Effector memory CD8-positive, alpha-beta T cell (primary cell): ENCODE measurements around the gene CNTN2.
A peak's percentile ranks its signal among the peaks of the same experiment; 100 is the strongest.

Experiments used
- ATAC-seq: fragments of 150-1000 bp; cut with Tn5 transposase; replicated peaks from 2 replicates; pipeline ENCODE4 v1.10.0; 2021; ENCODE audit warnings: mild to moderate bottlenecking, moderate library complexity
- DNase-seq, 3 experiments: peaks; one replicate each; pipeline ENCODE4 v3.0.0; 2021
- H3K27ac Mint-ChIP-seq, 2 donors: one replicate each; pipeline ENCODE4 v1.8.0; 2022; ENCODE audit warnings: mild to moderate bottlenecking in 2 of 2, mixed read lengths in 2 of 2, moderate library complexity in 2 of 2
- H3K27me3 Mint-ChIP-seq, 2 donors: one replicate each; pipeline ENCODE4 v1.8.0; 2022; ENCODE audit warnings: mixed read lengths in 2 of 2
- H3K36me3 Mint-ChIP-seq: one replicate; pipeline ENCODE4 v1.8.0; 2022; ENCODE audit warnings: mild to moderate bottlenecking, moderate library complexity, mixed read lengths; ENCODE audit not compliant: insufficient read depth
- H3K4me1 Mint-ChIP-seq, 2 donors: one replicate each; pipeline ENCODE4 v1.8.0; 2022; ENCODE audit warnings: low read depth in 2 of 2, mixed read lengths in 2 of 2
- H3K4me3 Mint-ChIP-seq, 2 donors: one replicate each; pipeline ENCODE4 v1.8.0; 2022; ENCODE audit warnings: mild to moderate bottlenecking in 2 of 2, mixed read lengths in 2 of 2, moderate library complexity in 2 of 2
- H3K9me3 Mint-ChIP-seq, 2 donors: one replicate each; pipeline ENCODE4 v1.8.0; 2022; ENCODE audit warnings: mixed read lengths in 2 of 2

The CNTN2 gene

DNA sequence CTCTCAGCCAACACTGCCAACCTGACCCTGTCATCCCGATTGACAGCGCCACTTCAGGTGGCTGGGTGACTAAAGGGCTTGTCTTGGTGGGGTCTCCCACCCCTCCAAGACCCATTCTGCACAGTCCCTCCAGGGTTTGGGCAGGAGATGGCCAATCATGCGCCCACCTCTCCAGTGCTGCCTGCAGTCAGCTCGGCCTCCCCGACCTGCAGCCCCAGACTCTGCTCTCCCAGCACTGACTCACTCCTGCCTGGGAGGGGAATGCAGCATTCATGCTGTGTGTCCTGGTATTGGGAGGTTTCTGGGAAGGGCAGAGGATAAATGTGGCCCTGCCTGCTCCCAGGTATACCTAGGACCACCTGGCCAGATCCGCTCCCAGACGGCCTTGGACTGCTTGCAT, 31.5 kb downstream of the CNTN2 start:
- H3K36me3 Mint-ChIP-seq: no peaks in the 10 kb centered on the region
- H3K27me3 Mint-ChIP-seq: no peaks in the 10 kb centered on the region
- DNase-seq (no peak), ATAC-seq (no peak)
- no peaks in the 10 kb centered on the region for H3K4me1 Mint-ChIP-seq
- H3K9me3 Mint-ChIP-seq: no peaks in the 10 kb centered on the region
- H3K27ac Mint-ChIP-seq: no peak overlapping the region
- no peak overlapping the region for H3K4me3 Mint-ChIP-seq

DNA sequence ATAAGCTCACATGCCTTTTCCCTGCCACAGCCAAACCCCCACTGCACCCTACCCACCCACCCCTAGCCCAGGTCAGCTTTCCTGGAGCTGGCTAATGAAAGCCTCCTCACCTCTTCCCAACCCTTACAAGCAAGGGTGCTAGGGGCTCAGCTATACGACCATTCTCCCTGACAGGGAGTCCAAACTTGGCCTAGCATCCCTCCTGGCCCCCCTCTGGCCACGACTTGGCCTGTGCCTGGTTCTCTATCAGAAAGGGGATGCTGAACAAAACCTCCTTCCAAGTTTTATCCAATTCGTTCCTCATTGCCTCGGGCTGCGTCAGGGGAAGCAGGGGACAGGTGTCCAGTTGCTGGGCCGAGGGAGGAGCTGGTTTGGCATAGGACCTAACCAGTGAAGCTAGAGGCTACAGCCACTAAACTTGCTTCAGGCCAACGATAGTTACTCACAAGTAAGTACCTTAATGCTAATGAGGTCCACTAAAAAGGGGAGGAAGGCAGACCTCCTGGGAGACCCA, 32.7 kb downstream of the CNTN2 start:
- no peak overlapping the region for H3K4me3 Mint-ChIP-seq
- ATAC-seq (no peak), DNase-seq (no peak)
- no peaks in the 10 kb centered on the region for H3K4me1 Mint-ChIP-seq
- no peak overlapping the region for H3K27ac Mint-ChIP-seq
- no peaks in the 10 kb centered on the region for H3K36me3 Mint-ChIP-seq
- H3K27me3 Mint-ChIP-seq: no peaks in the 10 kb centered on the region
- no peaks in the 10 kb centered on the region for H3K9me3 Mint-ChIP-seq

DNA sequence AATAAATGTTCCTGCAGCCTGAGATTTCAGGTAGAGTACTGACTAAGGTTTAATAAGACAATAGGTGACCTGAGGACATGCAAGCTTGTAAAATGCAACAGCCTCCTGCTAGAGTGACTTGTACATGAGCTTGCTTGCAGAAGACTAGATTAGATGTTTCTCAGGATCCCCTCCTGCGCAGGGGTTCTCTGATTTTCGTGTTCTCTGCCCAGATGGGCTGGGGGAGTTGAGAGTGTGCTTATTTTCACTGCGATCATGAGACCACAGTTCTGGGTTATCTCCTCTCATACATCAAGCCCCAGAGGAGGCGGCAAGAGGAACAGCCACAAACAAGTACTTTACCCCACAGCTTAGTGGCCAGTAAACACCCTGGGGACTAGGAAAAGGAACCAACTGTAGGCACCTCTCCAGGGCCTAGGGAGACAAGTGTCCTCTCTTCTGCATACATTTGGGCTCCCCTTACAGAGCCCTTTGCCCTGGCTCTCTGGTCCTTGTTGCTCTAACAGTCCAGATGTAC, 33.3 kb downstream of the CNTN2 start:
- Mint-ChIP-seq H3K36me3 (no peaks in the 10 kb centered on the region), H3K27ac (no peak overlapping the region), H3K4me3 (no peak overlapping the region), H3K9me3 (no peaks in the 10 kb centered on the region), H3K27me3 (no peaks in the 10 kb centered on the region), H3K4me1 (no peaks in the 10 kb centered on the region)
- DNase-seq (no peak), ATAC-seq (no peak)

DNA sequence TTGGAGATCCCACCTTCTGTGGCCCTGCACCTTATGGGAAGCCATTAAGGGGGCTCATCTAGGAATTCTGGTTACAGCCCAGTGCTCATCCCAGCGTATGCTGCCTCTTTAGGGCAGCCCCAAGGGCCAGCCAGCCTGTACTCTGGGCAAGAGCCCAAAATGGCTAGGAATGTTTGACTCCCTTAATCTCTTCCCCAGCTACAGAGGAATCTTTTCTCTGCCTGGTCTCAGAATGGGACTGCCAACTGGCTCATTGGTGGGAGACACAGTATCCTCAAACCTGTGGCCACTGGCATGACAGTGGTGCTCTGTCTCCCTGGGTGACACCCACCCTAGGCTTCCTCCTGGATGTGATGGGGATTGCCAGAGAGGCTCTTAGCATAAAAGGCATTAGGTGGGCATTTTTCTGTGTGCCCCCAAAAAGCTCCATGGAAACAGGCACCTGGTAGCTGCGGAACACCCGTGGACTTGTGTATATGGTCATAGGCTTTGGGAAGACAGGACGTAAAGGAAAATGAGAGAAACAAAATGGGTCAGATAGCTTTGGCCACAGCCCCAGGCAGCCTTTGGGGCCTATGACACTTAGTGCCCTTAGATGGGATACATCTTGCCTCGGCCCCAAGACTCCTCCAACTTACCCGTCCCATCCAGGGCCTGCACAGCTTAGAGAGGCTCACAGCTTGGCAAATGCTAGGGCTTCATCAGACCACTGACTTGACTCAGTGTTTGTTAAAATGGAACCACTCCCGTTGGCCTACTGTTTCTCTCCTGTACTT, 34.3 kb downstream of the CNTN2 start:
- no peak for DNase-seq
- Mint-ChIP-seq H3K27me3 (no peaks in the 10 kb centered on the region), H3K27ac (no peak overlapping the region), H3K36me3 (no peaks in the 10 kb centered on the region), H3K4me1 (no peaks in the 10 kb centered on the region), H3K4me3 (no peak overlapping the region), H3K9me3 (no peaks in the 10 kb centered on the region)
- ATAC-seq: no peak

DNA sequence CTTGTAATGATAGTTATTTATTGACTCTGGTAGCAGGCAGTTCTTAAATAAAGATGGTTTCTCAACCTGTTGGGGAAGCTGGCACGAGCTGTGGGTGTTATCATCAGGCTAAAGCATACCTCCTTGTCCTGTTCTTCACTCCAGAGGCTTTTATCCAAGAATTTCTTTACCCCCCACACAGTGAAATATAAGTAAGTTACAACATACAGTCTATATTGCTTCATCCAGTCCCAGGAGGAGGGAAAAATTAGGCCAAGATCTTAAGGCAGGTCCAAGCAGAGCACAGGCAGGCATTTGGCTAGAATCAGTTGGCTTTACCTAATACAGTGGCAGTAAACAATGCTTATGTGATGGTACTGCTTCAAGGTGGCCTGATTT, 34.9 kb downstream of the CNTN2 start:
- Mint-ChIP-seq H3K9me3 (no peaks in the 10 kb centered on the region), H3K27me3 (no peaks in the 10 kb centered on the region), H3K36me3 (no peaks in the 10 kb centered on the region), H3K4me3 (no peak overlapping the region), H3K4me1 (no peaks in the 10 kb centered on the region), H3K27ac (no peak overlapping the region)
- DNase-seq: no peak
- ATAC-seq: no peak

DNA sequence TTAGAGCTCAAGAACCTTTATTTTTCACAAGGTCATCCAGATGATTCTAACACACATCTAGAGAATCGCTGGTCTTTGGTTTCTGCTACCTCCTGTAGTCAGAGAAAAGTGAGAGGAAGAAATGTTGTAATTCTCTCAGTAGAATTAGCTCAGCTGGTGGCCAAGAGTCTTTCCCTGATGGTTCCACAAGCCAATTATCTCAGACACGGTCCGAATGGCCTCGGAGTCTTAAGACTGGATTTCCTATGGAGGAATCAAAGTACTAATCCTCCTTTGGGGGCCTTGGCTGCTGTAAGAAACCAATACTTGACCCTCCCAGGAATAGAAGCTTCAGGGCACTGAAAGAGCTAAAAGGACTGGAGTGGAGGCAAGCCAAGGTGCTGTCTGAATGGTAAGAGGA, 39.4 kb downstream of the CNTN2 start:
- DNase-seq: no peak
- Mint-ChIP-seq H3K9me3 (no peaks in the 10 kb centered on the region), H3K27me3 (no peaks in the 10 kb centered on the region), H3K27ac (no peak overlapping the region), H3K4me3 (no peak overlapping the region), H3K36me3 (peaks cover 33% of the 10 kb centered on the region), H3K4me1 (peaks cover 0 to 8% of the 10 kb centered on the region in 2 donors)
- ATAC-seq: no peak

DNA sequence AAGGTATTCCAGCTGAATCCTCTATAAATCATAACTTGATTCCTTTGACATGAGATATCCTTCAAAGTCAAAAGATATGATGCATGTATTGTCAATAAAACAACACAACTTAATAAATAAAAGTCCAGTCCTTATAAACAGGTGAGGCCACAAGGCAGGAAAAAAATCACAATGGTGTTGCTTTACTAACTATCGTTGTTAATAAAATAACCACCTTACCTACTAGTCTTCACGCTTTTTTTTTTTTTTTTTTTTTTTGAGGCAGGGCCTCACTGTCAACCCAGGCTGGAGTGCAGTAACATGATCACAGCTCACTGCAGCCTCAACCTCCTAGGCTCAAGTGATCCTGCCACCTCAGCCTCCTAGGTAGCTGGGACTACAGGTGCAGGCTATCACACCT, 41.3 kb downstream of the CNTN2 start, which contains the start of gene TMEM81:
Gene TMEM81, minus strand, starts transcription at position 101 of the 400 bp plus-strand sequence. CDS start 140 bp downstream, outside the sequence.
- Mint-ChIP-seq H3K4me1 (peaks cover 0 to 8% of the 10 kb centered on the region in 2 donors), H3K27ac (peak within 1 kb of the TSS in 1 of 2 donors; percentile 59), H3K27me3 (no peaks in the 10 kb centered on the region), H3K4me3 (no peak within 1 kb of the TSS), H3K9me3 (no peaks in the 10 kb centered on the region), H3K36me3 (peaks cover 49% of the 10 kb centered on the region)
- ATAC-seq (no peak), DNase-seq (no peak)

DNA sequence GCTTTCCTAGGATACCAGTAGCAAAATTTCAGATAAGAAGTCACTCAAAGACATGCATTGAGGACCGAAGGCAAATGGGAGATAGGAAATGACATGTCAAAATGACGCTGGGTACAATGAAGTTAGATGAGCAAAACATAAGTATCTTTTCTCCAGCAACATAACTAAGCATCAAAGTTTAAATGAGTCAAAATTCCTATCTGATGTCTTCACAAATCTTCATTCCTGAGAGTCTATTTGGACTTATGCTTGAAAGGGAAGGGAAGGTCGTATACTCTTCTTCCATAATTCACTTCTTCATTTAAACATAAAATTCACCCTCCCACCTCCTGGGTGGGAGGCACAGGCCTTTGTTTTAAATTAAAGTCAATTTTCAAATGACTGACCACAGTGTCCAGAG, 45.3 kb downstream of the CNTN2 start:
- H3K9me3 Mint-ChIP-seq: no peaks in the 10 kb centered on the region
- peaks cover 76% of the 10 kb centered on the region for H3K36me3 Mint-ChIP-seq
- H3K27ac Mint-ChIP-seq: peak overlapping the region in 1 of 2 donors; percentile 23
- ATAC-seq: no peak
- H3K4me1 Mint-ChIP-seq: peaks cover 0 to 11% of the 10 kb centered on the region in 2 donors
- no peak overlapping the region for H3K4me3 Mint-ChIP-seq
- DNase-seq: no peak
- H3K27me3 Mint-ChIP-seq: no peaks in the 10 kb centered on the region

DNA sequence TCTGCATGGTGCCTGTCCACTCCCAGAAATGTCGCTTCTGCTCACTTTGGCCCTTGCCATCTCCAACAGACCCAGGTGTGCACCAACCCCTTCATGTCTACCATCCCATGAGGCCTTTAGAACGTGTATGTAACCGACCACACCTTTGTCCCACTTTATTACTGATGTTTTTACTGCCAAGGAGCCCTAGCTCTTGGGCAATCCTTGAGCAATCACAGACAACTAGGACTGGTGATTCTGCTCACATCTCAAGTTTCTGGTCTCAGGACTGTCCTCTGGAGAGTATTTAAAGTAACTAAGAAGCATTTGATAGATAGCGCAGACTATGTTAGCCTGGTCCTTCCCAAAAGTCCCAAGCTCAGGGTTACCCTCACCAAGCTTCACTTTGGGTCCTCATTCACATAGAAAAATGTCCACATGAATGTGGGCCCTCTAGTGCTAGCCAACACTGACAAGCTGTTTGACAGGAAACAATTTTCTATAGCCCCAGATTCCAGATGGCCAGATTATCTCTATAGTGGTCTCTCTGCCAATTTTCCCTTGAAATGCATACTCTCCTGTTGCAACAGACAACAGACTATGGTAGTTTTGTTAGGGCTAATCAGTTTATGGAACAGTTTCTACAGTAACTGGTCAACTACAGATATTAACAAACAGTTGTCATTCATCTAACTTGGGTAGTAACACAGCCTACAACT, 48.2 kb downstream of the CNTN2 start:
- Mint-ChIP-seq H3K36me3 (peaks cover 79% of the 10 kb centered on the region), H3K27me3 (no peaks in the 10 kb centered on the region), H3K27ac (peak overlapping the region in 1 of 2 donors; percentile 6), H3K4me1 (peaks cover 0 to 3% of the 10 kb centered on the region in 2 donors), H3K4me3 (no peak overlapping the region), H3K9me3 (no peaks in the 10 kb centered on the region)
- DNase-seq (no peak), ATAC-seq (no peak)

DNA sequence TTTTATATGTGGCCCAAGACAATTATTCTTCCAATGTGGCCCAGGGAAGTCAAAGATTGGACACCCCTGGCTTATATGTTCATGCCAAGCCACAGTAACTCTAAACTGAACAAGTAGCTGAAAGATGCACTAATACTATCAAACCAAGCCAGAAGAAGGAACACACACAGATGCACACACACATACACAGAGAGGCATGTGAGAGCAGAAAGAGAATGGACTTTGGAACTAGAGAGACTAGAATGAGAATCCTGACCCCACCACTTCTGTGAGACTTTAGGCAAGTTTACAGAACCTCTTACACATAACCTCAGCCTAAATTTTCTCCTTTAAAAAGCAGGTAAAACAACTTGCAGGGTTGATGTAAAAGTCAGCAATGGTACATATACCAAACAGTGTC, 52.4 kb downstream of the CNTN2 start:
- Mint-ChIP-seq H3K27ac (peak overlapping the region in 1 of 2 donors; percentile 20), H3K4me3 (no peak overlapping the region), H3K9me3 (no peaks in the 10 kb centered on the region), H3K36me3 (peaks cover 90% of the 10 kb centered on the region), H3K27me3 (no peaks in the 10 kb centered on the region), H3K4me1 (peaks cover 0 to 2% of the 10 kb centered on the region in 2 donors)
- ATAC-seq (no peak), DNase-seq (no peak)

DNA sequence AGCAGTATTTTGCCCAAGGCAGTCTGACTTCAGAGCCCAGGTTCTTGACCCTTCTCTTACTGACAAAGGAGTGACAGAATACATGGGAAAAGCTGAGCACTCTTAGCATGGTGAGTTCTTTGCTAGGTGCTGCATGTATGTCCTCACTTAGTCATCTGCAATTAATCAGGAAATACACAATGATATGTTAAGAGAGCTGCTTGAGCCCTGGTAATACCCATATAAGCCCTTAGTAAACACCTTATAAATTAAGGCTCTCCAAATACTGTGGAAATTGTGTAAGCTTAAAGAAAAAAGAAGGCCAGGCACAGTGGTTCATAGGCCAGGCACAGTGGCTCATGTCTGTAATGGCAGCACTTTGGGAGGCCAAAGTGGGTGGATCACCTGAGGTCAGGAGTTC, 55.2 kb downstream of the CNTN2 start:
- ATAC-seq (no peak), DNase-seq (no peak)
- Mint-ChIP-seq H3K4me1 (no peaks in the 10 kb centered on the region), H3K9me3 (no peaks in the 10 kb centered on the region), H3K36me3 (peaks cover 97% of the 10 kb centered on the region), H3K4me3 (no peak overlapping the region), H3K27ac (peak overlapping the region in 1 of 2 donors; percentile 78), H3K27me3 (no peaks in the 10 kb centered on the region)

DNA sequence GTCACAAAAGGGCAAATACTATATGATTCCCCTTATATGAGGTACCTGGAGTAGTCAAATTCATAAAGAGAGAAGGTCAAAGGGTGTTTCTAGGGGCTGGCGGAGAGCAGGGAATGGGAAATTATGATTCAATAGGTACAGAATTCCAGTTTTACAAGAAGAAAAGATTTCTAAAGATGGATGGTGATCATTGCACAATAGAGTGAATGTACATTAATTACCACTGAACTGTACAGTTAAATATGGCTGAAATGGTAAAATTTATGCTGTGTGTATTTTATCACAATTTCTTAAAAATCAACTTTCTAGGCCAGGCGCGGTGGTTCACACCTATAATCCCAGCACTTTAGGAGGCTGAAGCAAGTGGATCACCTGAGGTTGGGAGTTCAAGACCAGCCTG, 59.4 kb downstream of the CNTN2 start:
- DNase-seq (no peak), ATAC-seq (no peak)
- Mint-ChIP-seq H3K9me3 (no peaks in the 10 kb centered on the region), H3K4me1 (peaks cover 3 to 9% of the 10 kb centered on the region in 2 donors), H3K27ac (no peak overlapping the region), H3K27me3 (no peaks in the 10 kb centered on the region), H3K36me3 (peaks cover 92% of the 10 kb centered on the region), H3K4me3 (no peak overlapping the region)

DNA sequence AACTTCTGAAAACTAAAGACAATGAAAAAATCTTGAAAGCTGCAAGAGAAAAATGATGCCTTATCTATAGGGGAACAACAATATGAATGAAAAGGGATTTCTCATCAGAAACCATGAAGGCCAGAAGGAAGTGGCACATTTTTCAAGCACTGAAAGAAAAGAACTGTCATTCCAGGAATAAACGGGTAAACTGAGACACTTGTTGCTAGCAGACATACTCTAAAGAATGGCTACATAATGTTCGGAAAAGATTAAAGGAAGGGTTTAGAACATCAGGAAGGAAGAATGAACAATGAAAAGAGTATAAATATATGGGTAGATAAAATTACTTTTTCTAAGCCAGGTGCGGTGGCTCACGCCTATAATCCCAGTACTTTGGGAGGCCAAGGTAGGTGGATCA, 64.3 kb downstream of the CNTN2 start:
- Mint-ChIP-seq H3K36me3 (peaks cover 56% of the 10 kb centered on the region), H3K4me1 (peaks cover 9 to 19% of the 10 kb centered on the region in 2 donors), H3K27ac (peak overlapping the region in 1 of 2 donors; percentile 41), H3K9me3 (no peaks in the 10 kb centered on the region), H3K27me3 (no peaks in the 10 kb centered on the region), H3K4me3 (no peak overlapping the region)
- DNase-seq: no peak
- no peak for ATAC-seq

DNA sequence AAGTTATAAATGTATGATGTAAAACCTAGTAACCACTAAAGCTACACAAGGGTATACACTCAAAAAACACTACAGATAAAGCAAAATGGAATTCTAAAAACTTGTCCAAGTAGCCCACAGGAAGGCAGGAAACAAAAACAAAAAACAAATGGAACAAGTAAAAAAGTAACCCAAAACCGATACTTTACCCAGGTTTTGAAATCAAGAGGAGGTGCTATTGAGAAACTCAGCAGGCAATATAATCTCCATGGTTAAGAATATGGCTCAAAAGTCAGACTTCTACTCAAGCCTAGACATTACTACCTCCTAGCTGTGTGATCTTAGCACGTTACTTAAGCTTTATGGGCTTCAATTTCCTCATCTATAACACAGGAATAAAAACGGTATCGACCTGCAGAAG, 65.5 kb downstream of the CNTN2 start:
- Mint-ChIP-seq H3K4me3 (no peak overlapping the region), H3K4me1 (peaks cover 9 to 22% of the 10 kb centered on the region in 2 donors), H3K36me3 (peaks cover 50% of the 10 kb centered on the region), H3K27ac (no peak overlapping the region), H3K9me3 (no peaks in the 10 kb centered on the region), H3K27me3 (no peaks in the 10 kb centered on the region)
- ATAC-seq (no peak), DNase-seq (no peak)
